Stomach (tissue), 9 donors: ENCODE results near the gene TRPM4. TPM values are rescaled to one million over a fixed set of nuclear protein-coding genes. Genes with fewer than 3 reads are reported as not detected.
"Not testable (repeated sequence)": the region's sequence is repeated elsewhere in the genome, so short reads cannot be mapped to it uniquely, and the experiment has no call there.

Experiments
- DNase-seq, 2 donors: peaks; one replicate each; pipeline versions ENCODE4 v3.0.0 to v3.0.0-alpha.2; 2013 to 2019
- H3K27ac ChIP-seq, 5 donors: fragments of 200-600 bp in 4 of 5; sonication (generic) in 4 of 5; one replicate each; pipeline ENCODE4 v1.5.1; 2013 to 2019; ENCODE audit warnings: mild to moderate bottlenecking in 1 of 5, moderate library complexity in 1 of 5
- H3K27me3 ChIP-seq, 3 donors: fragments of 200-600 bp; sonication (generic); one replicate each; pipeline ENCODE4 v1.5.1; 2017 to 2019; ENCODE audit warnings: mixed run types in 1 of 3
- H3K36me3 ChIP-seq, 4 donors: fragments of 200-600 bp; sonication (generic); 1 replicate in 3 of 4; 2 replicates in 1 of 4; pipeline ENCODE4 v1.5.1; 2016 to 2019
- H3K4me1 ChIP-seq, 4 donors: fragments of 200-600 bp; sonication (generic); one replicate each; pipeline ENCODE4 v1.5.1; 2016 to 2019
- H3K4me3 ChIP-seq, 4 donors: fragments of 200-600 bp; sonication (generic) in 3 of 4; one replicate each; pipeline ENCODE4 v1.5.1; 2016 to 2019; ENCODE audit warnings: mild to moderate bottlenecking in 1 of 4
- H3K9me3 ChIP-seq, 4 donors: fragments of 200-600 bp; sonication (generic); one replicate each; pipeline ENCODE4 v1.5.1; 2016 to 2019
- CTCF ChIP-seq, 7 experiments: fragments of 450-650 bp in 4 of 7; fragments of 200-600 bp in 3 of 7; sonication (generic) in 3 of 7; IDR thresholded peaks; one replicate each; pipeline ENCODE4 v1.5.1; 2016 to 2019; ENCODE audit warnings: antibody characterized with exemption in 7 of 7, control low read depth in 2 of 7, mild to moderate bottlenecking in 1 of 7
- EP300 ChIP-seq: sonication (generic); formaldehyde crosslinking; IDR thresholded peaks from one replicate; pipeline ENCODE4 v1.6.1; 2017; ENCODE audit warnings: antibody characterized with exemption
- POLR2A ChIP-seq, 4 donors: fragments of 450-650 bp; IDR thresholded peaks; one replicate each; pipeline ENCODE4 v1.6.1; 2016; ENCODE audit warnings: antibody characterized with exemption in 4 of 4, control low read depth in 2 of 4, mild to moderate bottlenecking in 1 of 4, moderate library complexity in 1 of 4
- POLR2AphosphoS5 ChIP-seq, 3 donors: sonication (generic); formaldehyde crosslinking; IDR thresholded peaks; one replicate each; pipeline ENCODE4 v1.6.1; 2016; ENCODE audit warnings: antibody characterized with exemption in 3 of 3
- WGBS, 5 donors: extraction: QIAGEN DNeasy Blood & Tissue Kit in 3 of 5; methylation state at CpG; one replicate each; pipeline versions ENCODE4 v1.1.5 to v1.1.7; 2013 to 2018; 5-methylcytosine and 5-hydroxymethylcytosine counted together
- intact Hi-C: fragments of 100-400 bp; cut with DNase I; formaldehyde crosslinking; loops from one replicate; pipeline ENCODE4 v1.15.1; 2023; ENCODE audit warnings: low total_unique reads
- polyA plus RNA-seq, 3 donors: library from polyadenylated mRNA; stranded (reverse); fragments of 200-250 nt; gene quantifications; one replicate each; pipeline ENCODE4 v1.2.3, GENCODE V29; 2013
- total RNA-seq, 5 donors: library from RNA; depleted of rRNA; stranded (reverse); fragments of >200 nt; gene quantifications; one replicate each; pipeline versions ENCODE4 v1.1.0 to v1.2.3, GENCODE V29; 2014 to 2016
- donor health status: healthy with polysubstance abuse.
- donor health status: Bipolar disorder and iron deficiency.
- donor health status: healthy.

The TRPM4 gene
- total and polyA plus RNA-seq, 8 donors = 11.8 to 1,449 (median 71.9) TPM

DNA sequence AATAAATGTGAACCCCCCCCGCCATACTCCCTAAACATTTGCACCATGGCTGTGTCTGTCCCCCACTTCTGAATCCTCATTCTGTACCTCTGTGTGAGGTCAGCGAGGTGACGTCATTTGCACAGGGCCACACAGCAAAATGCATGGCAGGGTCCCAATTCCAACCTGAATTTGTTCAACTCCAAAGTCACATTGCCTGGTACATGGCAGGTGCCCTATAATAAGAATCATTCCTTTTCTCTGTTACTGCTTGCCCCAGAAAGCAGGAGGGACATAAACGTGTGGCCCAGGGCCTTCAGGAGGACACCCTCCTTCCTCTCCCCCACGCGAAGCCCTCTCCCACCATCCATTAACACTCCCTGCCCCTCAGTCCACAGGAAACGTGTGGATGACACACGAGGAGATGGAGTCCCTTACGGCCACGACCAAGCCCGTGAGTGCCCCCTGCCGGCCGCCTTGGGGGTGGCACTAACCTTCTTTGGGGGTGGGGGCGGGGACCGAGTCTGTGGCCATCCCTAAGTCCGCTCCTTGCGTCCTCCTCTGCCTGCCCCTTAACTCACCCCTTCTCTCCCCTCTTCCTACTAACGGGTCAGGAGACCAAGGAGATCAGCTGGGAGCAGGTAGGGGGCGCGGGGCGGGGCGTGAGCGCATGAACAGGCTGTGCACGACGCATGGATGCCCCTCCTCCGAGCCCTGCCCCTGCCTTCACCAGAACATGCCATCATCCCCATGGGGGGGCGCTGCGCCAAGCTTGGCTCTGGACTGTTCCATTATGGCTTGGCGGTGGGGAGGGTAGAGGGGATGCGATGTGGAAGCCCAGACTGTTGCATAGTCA is 11.8 kb upstream of the TRPM4 start:
- no peaks in the 10 kb centered on the region for H3K36me3 ChIP-seq
- no peaks in the 10 kb centered on the region for H3K9me3 ChIP-seq
- H3K27me3 ChIP-seq = peaks cover 0 to 23% (median 0%) of the 10 kb centered on the region in 3 donors
- peak; percentile 87 to 90 for DNase-seq
- WGBS, 5 donors = 8 to 9% (median 9%) methylated on average over 25 to 30 of the region's 30 CpGs
- H3K4me3 ChIP-seq = peak overlapping the region in 2 of 4 donors; percentile 4 to 32
- intact Hi-C loops = no loop called here
- peaks cover 29 to 58% (median 49%) of the 10 kb centered on the region in 4 donors for H3K4me1 ChIP-seq
- no peak overlapping the region for H3K27ac ChIP-seq
- TF ChIP-seq EP300 (no peak), POLR2AphosphoS5 (IDR thresholded peaks at IDR 0.05) (peak in 1 of 3 donors; percentile 15), CTCF (IDR thresholded peaks at IDR 0.05) (peak in 5 of 7 experiments; percentile 54 to 96 (median 83))

GRCh38 chr19:49146408-49146770 is 11.2 kb upstream of the TRPM4 start:
- intact Hi-C loops = not testable (repeated sequence)
- H3K4me3 ChIP-seq = peak overlapping the region in 1 of 4 donors; percentile 32

GRCh38 chr19:49148044-49148682 is 9.4 kb upstream of the TRPM4 start:
- 58 to 71% (median 69%) methylated on average over 10 to 11 of the region's 11 CpGs for WGBS, 5 donors
- Histone ChIP-seq H3K9me3 (no peaks in the 10 kb centered on the region), H3K36me3 (no peaks in the 10 kb centered on the region), H3K4me3 (peak overlapping the region; percentile 66 to 82 (median 70)), H3K27me3 (peaks cover 0 to 33% (median 0%) of the 10 kb centered on the region in 3 donors), H3K4me1 (peaks cover 35 to 63% (median 55%) of the 10 kb centered on the region in 4 donors), H3K27ac (peak overlapping the region in 4 of 5 donors; percentile 72 to 88 (median 85))
- intact Hi-C loops = no loop called here
- TF ChIP-seq CTCF (IDR thresholded peaks at IDR 0.05) (no peak), EP300 (no peak), POLR2A (IDR thresholded peaks at IDR 0.05) (no peak), POLR2AphosphoS5 (IDR thresholded peaks at IDR 0.05) (no peak)
- DNase-seq = no peak

More at GRCh38 chr19:49146408-49146770, 11.2 kb upstream of the TRPM4 start:
- H3K36me3 ChIP-seq, H3K9me3 ChIP-seq, H3K27ac ChIP-seq, DNase-seq: not testable (repeated sequence)
- Histone ChIP-seq H3K27me3 (peaks cover 0 to 28% (median 0%) of the 10 kb centered on the region in 3 donors), H3K4me1 (peaks cover 35 to 64% (median 55%) of the 10 kb centered on the region in 4 donors)
- 22 to 29% (median 25%) methylated on average over 7 of the region's 7 CpGs for WGBS, 5 donors

- H3K4me3 ChIP-seq = peak overlapping the region; percentile 66 to 82 (median 70)
- H3K4me1 ChIP-seq = peaks cover 35 to 62% (median 52%) of the 10 kb centered on the region in 4 donors
- no peaks in the 10 kb centered on the region for H3K9me3 ChIP-seq
- whole genome bisulfite sequencing, 5 donors = 1 to 4% (median 3%) methylated on average over 29 to 49 of the region's 49 CpGs
- intact Hi-C loops = no loop called here
- peak; percentile 98 to 100 for DNase-seq
- peak overlapping the region; percentile 72 to 92 (median 85) for H3K27ac ChIP-seq
- peaks cover 0 to 33% (median 0%) of the 10 kb centered on the region in 3 donors for H3K27me3 ChIP-seq
- TF ChIP-seq CTCF (IDR thresholded peaks at IDR 0.05) (no peak), POLR2AphosphoS5 (IDR thresholded peaks at IDR 0.05) (peak in 2 of 3 donors; percentile 63 to 70)
- H3K36me3 ChIP-seq = no peaks in the 10 kb centered on the region
These were observed 8.6 kb upstream of the TRPM4 start for GRCh38 chr19:49148784-49149651.
